ENCODE results near the gene ST8SIA4.
A peak's percentile ranks its signal among the peaks of the same experiment; 100 is the strongest.

Gene ST8SIA4

GRCh38 chr5:100853582-100853981, 49.5 kb downstream of the ST8SIA4 start:
- peak overlapping the region; percentile 42 for H3K4me3 ChIP-seq (ENCODE audit: low read length)
- H3K4me1 ChIP-seq (ENCODE audit: low read length), result peaks cover 46% of the 10 kb centered on the region
- H3K9me2 ChIP-seq (replicated peaks; ENCODE audit: insufficient read depth, low read length), result no peaks in the 10 kb centered on the region
- H3K27me3 ChIP-seq (replicated peaks; ENCODE audit: insufficient read depth, low read length), result no peaks in the 10 kb centered on the region
- peaks cover 32% of the 10 kb centered on the region for H3F3A ChIP-seq (ENCODE audit: insufficient read depth, low read length)
- H3K4me2 ChIP-seq (ENCODE audit: low read depth, low read length), result peak overlapping the region; percentile 62
- H3K36me3 ChIP-seq (replicated peaks; ENCODE audit: insufficient read depth, low read length), result 0 out of 2 replicates have a peak, but pooled peaks cover 12% of the 10 kb centered on the region
- peaks cover 49% of the 10 kb centered on the region for H3K79me2 ChIP-seq (ENCODE audit: low read length)
- no peaks in the 10 kb centered on the region for H4K20me1 ChIP-seq (ENCODE audit: insufficient read depth, low read length)
- peak overlapping the region; percentile 39 for H3K9ac ChIP-seq (ENCODE audit: low read length)
- DNase-seq, result no peak
- peak overlapping the region; percentile 84 for H3K27ac ChIP-seq (ENCODE audit: low read length)
- TF ChIP-seq EZH2phosphoT487 (IDR thresholded peaks at IDR 0.05; ENCODE audit: low read length), result no peak
- H2AFZ ChIP-seq (ENCODE audit: low read length), result no peak overlapping the region
- no peaks in the 10 kb centered on the region for H3K9me3 ChIP-seq (replicated peaks; ENCODE audit: insufficient read depth, low read length)

- peaks cover 47% of the 10 kb centered on the region for H3K4me1 ChIP-seq (ENCODE audit: low read length)
- no peaks in the 10 kb centered on the region for H3K9me2 ChIP-seq (replicated peaks; ENCODE audit: insufficient read depth, low read length)
- H3K27ac ChIP-seq (ENCODE audit: low read length), result peak overlapping the region; percentile 84
- H3F3A ChIP-seq (ENCODE audit: insufficient read depth, low read length), result peaks cover 32% of the 10 kb centered on the region
- no peaks in the 10 kb centered on the region for H3K27me3 ChIP-seq (replicated peaks; ENCODE audit: insufficient read depth, low read length)
- H2AFZ ChIP-seq (ENCODE audit: low read length), result no peak overlapping the region
- H3K9ac ChIP-seq (ENCODE audit: low read length), result peak overlapping the region; percentile 39
- peak; percentile 89 for DNase-seq
- H3K9me3 ChIP-seq (replicated peaks; ENCODE audit: insufficient read depth, low read length), result no peaks in the 10 kb centered on the region
- H4K20me1 ChIP-seq (ENCODE audit: insufficient read depth, low read length), result no peaks in the 10 kb centered on the region
- peak overlapping the region; percentile 42 for H3K4me3 ChIP-seq (ENCODE audit: low read length)
- H3K4me2 ChIP-seq (ENCODE audit: low read depth, low read length), result peak overlapping the region; percentile 62
- H3K36me3 ChIP-seq (replicated peaks; ENCODE audit: insufficient read depth, low read length), result 0 out of 2 replicates have a peak, but pooled peaks cover 12% of the 10 kb centered on the region
- TF ChIP-seq EZH2 (optimal IDR thresholded peaks at IDR 0.05; ENCODE audit: low read depth, low read length), result no peak
- no peak for TF ChIP-seq EZH2phosphoT487 (IDR thresholded peaks at IDR 0.05; ENCODE audit: low read length)
- TF ChIP-seq CTCF (IDR thresholded peaks at IDR 0.05; ENCODE audit: low read length), result no peak
- H3K79me2 ChIP-seq (ENCODE audit: low read length), result peaks cover 44% of the 10 kb centered on the region
Measured at GRCh38 chr5:100852988-100853449, 50.1 kb downstream of the ST8SIA4 start.

GRCh38 chr5:100852051-100852450, 51.0 kb downstream of the ST8SIA4 start:
- Histone ChIP-seq H2AFZ (ENCODE audit: low read length) (no peak overlapping the region), H3K27me3 (replicated peaks; ENCODE audit: insufficient read depth, low read length) (no peaks in the 10 kb centered on the region), H3F3A (ENCODE audit: insufficient read depth, low read length) (peaks cover 32% of the 10 kb centered on the region), H3K27ac (ENCODE audit: low read length) (peak overlapping the region; percentile 84; the same call in 1 of the 2 replicates), H3K4me3 (ENCODE audit: low read length) (no peak overlapping the region), H3K79me2 (ENCODE audit: low read length) (peaks cover 49% of the 10 kb centered on the region), H3K36me3 (replicated peaks; ENCODE audit: insufficient read depth, low read length) (0 out of 2 replicates have a peak, but pooled peaks cover 12% of the 10 kb centered on the region), H3K4me1 (ENCODE audit: low read length) (peaks cover 55% of the 10 kb centered on the region), H3K9ac (ENCODE audit: low read length) (no peak overlapping the region), H4K20me1 (ENCODE audit: insufficient read depth, low read length) (no peaks in the 10 kb centered on the region), H3K9me2 (replicated peaks; ENCODE audit: insufficient read depth, low read length) (no peaks in the 10 kb centered on the region), H3K9me3 (replicated peaks; ENCODE audit: insufficient read depth, low read length) (no peaks in the 10 kb centered on the region), H3K4me2 (ENCODE audit: low read depth, low read length) (peak overlapping the region; percentile 62)
- no peak for DNase-seq
- TF ChIP-seq EZH2 (optimal IDR thresholded peaks at IDR 0.05; ENCODE audit: low read depth, low read length) (no peak), CTCF (IDR thresholded peaks at IDR 0.05; ENCODE audit: low read length) (no peak), EZH2phosphoT487 (IDR thresholded peaks at IDR 0.05; ENCODE audit: low read length) (no peak)

- TF ChIP-seq EZH2phosphoT487 (IDR thresholded peaks at IDR 0.05; ENCODE audit: low read length), result no peak
- TF ChIP-seq CTCF (IDR thresholded peaks at IDR 0.05; ENCODE audit: low read length), result no peak
- no peak for TF ChIP-seq EZH2 (optimal IDR thresholded peaks at IDR 0.05; ENCODE audit: low read depth, low read length)
- Histone ChIP-seq H3F3A (ENCODE audit: insufficient read depth, low read length) (no peaks in the 10 kb centered on the region), H3K4me2 (ENCODE audit: low read depth, low read length) (no peak overlapping the region), H3K9ac (ENCODE audit: low read length) (no peak overlapping the region), H3K27me3 (replicated peaks; ENCODE audit: insufficient read depth, low read length) (no peaks in the 10 kb centered on the region), H4K20me1 (ENCODE audit: insufficient read depth, low read length) (no peaks in the 10 kb centered on the region), H3K4me1 (ENCODE audit: low read length) (peaks cover 17% of the 10 kb centered on the region), H2AFZ (ENCODE audit: low read length) (no peak overlapping the region), H3K9me2 (replicated peaks; ENCODE audit: insufficient read depth, low read length) (no peaks in the 10 kb centered on the region), H3K79me2 (ENCODE audit: low read length) (peaks cover 59% of the 10 kb centered on the region), H3K36me3 (replicated peaks; ENCODE audit: insufficient read depth, low read length) (no peaks in the 10 kb centered on the region), H3K27ac (ENCODE audit: low read length) (no peak overlapping the region), H3K9me3 (replicated peaks; ENCODE audit: insufficient read depth, low read length) (no peaks in the 10 kb centered on the region), H3K4me3 (ENCODE audit: low read length) (no peak overlapping the region)
- no peak for DNase-seq
Measured at GRCh38 chr5:100846772-100847171, 56.3 kb downstream of the ST8SIA4 start.
